PFSK-1 (cell line): ENCODE results near the gene ST7L.

Source experiments
- FOXP2 ChIP-seq: optimal IDR thresholded peaks from 2 replicates; pipeline ENCODE3; 2011; ENCODE audit warnings: borderline replicate concordance, control low read depth, inconsistent platforms; ENCODE audit not compliant: insufficient read depth; ENCODE audit errors: extremely low read length, extremely low read depth
- POLR2AphosphoS5 ChIP-seq: IDR thresholded peaks from 2 replicates; pipeline ENCODE4 v1.6.1; 2012; ENCODE audit warnings: low read depth, mild to moderate bottlenecking, control low read depth, low read length, moderate library complexity
- SIN3A ChIP-seq: IDR thresholded peaks from 2 replicates; pipeline ENCODE4 v1.6.1; 2012; ENCODE audit warnings: mild to moderate bottlenecking, low read length, moderate library complexity, borderline replicate concordance; ENCODE audit not compliant: insufficient read depth
- TAF1 ChIP-seq: IDR thresholded peaks from 2 replicates; pipeline ENCODE4 v1.6.1; 2012; ENCODE audit warnings: low read length, control low read depth, borderline replicate concordance; ENCODE audit not compliant: insufficient read depth
- TF ChIP-seq, protein P1 (sequence below), 2 experiments: IDR thresholded peaks; 2 replicates each; pipeline versions ENCODE4 v1.6.1 to v1.8.0; 2011 to 2012; ENCODE audit warnings: low read depth in 2 of 2, low read length in 2 of 2, control low read depth in 1 of 2, inconsistent platforms in 1 of 2, mild to moderate bottlenecking in 1 of 2, moderate library complexity in 1 of 2; ENCODE audit not compliant: insufficient read depth in 1 of 2

The ST7L gene

GRCh38 chr1:112509005-112509659 is 109.8 kb downstream of the ST7L start:
- TF ChIP-seq POLR2AphosphoS5 = no peak
- TF ChIP-seq SIN3A = no peak
- no peak for TF ChIP-seq FOXP2
- no peak for TF ChIP-seq TAF1
- TF ChIP-seq, protein P1, sequence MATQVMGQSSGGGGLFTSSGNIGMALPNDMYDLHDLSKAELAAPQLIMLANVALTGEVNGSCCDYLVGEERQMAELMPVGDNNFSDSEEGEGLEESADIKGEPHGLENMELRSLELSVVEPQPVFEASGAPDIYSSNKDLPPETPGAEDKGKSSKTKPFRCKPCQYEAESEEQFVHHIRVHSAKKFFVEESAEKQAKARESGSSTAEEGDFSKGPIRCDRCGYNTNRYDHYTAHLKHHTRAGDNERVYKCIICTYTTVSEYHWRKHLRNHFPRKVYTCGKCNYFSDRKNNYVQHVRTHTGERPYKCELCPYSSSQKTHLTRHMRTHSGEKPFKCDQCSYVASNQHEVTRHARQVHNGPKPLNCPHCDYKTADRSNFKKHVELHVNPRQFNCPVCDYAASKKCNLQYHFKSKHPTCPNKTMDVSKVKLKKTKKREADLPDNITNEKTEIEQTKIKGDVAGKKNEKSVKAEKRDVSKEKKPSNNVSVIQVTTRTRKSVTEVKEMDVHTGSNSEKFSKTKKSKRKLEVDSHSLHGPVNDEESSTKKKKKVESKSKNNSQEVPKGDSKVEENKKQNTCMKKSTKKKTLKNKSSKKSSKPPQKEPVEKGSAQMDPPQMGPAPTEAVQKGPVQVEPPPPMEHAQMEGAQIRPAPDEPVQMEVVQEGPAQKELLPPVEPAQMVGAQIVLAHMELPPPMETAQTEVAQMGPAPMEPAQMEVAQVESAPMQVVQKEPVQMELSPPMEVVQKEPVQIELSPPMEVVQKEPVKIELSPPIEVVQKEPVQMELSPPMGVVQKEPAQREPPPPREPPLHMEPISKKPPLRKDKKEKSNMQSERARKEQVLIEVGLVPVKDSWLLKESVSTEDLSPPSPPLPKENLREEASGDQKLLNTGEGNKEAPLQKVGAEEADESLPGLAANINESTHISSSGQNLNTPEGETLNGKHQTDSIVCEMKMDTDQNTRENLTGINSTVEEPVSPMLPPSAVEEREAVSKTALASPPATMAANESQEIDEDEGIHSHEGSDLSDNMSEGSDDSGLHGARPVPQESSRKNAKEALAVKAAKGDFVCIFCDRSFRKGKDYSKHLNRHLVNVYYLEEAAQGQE (IDR thresholded peaks at IDR 0.05; ENCODE audit: insufficient read depth in 1 of 2, low read depth in 2 of 2, low read length in 2 of 2) = no peak

GRCh38 chr1:112508278-112509004 is 110.5 kb downstream of the ST7L start, which contains the start of gene WNT2B:
Gene WNT2B (plus strand): TSS chr1:112508965. CDS start chr1:112509263, 298 bp downstream.
- TF ChIP-seq, protein P1 (IDR thresholded peaks at IDR 0.05; ENCODE audit: insufficient read depth in 1 of 2, low read depth in 2 of 2, low read length in 2 of 2) = no peak
- TF ChIP-seq SIN3A (no peak), POLR2AphosphoS5 (no peak), FOXP2 (no peak), TAF1 (no peak)

GRCh38 chr1:112507921-112508277 is 111.0 kb downstream of the ST7L start:
- no peak for TF ChIP-seq POLR2AphosphoS5
- no peak for TF ChIP-seq SIN3A
- no peak for TF ChIP-seq FOXP2
- no peak for TF ChIP-seq TAF1
- TF ChIP-seq, protein P1 (IDR thresholded peaks at IDR 0.05; ENCODE audit: insufficient read depth in 1 of 2, low read depth in 2 of 2, low read length in 2 of 2) = no peak

DNA sequence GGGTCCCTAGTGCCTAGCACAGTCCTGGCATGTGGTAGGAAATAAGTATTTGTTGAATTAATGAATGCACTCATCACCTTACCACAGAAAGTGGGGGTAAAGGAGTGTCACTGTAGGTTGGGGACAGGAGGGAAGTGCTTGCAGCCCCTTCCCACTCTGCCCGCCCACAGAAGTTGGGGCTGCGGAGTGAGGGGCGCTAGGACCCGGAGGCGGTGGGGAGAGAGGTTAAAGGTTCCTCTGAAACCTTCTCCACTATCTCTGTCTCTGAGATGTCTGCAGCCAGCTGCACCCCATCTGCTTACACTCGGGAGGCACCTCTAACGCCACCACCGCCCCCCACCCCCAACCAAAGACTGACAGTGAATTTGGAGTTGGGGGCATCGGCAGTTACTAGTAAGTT is 111.6 kb downstream of the ST7L start:
- TF ChIP-seq POLR2AphosphoS5 (no peak), TAF1 (no peak), FOXP2 (no peak), SIN3A (no peak)
- TF ChIP-seq, protein P1 (IDR thresholded peaks at IDR 0.05; ENCODE audit: insufficient read depth in 1 of 2, low read depth in 2 of 2, low read length in 2 of 2) = no peak
